ENCODE results near the gene PCDHA1. TPM values are rescaled to one million over a fixed set of nuclear protein-coding genes. Genes with fewer than 3 reads are reported as not detected.

Gene PCDHA1
- total RNA-seq, 6 experiments from 2014 or later: 0.09 to 0.22 (median 0.14) TPM

DNA sequence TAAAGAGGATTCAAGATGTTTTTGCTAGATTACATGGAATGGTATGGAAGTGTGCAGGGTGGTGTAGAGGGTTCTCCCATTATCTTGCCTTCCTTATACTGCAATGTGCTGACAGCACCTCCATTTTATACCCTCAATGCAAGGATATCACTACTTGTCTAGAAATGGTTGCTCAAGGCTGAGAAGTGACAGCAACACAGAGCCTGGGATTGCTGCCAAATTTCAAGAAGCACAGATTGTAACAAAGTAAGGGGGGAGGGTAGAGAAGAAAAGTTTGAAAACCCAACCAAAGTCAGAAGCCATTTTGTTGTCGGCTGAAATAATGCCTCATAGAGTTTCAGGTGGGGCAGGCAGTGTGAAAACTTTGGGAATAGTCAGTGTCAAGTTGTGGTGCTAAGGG, 210.1 kb downstream of the PCDHA1 start:
- no peaks in the 10 kb centered on the region; the same call in 1 of the 2 replicates for H3K27me3 Mint-ChIP-seq (ENCODE audit: insufficient read depth)
- no peak overlapping the region for H3K27ac Mint-ChIP-seq
- H3K9me3 Mint-ChIP-seq: peaks cover 18% of the 10 kb centered on the region
- DNase-seq: no peak
- H3K4me1 Mint-ChIP-seq (ENCODE audit: low read depth): no peaks in the 10 kb centered on the region
- TF ChIP-seq CTCF (IDR thresholded peaks at IDR 0.05): no peak
- H3K4me3 Mint-ChIP-seq: no peak overlapping the region
- no peaks in the 10 kb centered on the region for H3K36me3 Mint-ChIP-seq (ENCODE audit: low read depth)

- peaks cover 21% of the 10 kb centered on the region for H3K9me3 Mint-ChIP-seq
- TF ChIP-seq CTCF (IDR thresholded peaks at IDR 0.05): no peak
- no peak overlapping the region for H3K27ac Mint-ChIP-seq
- no peak overlapping the region for H3K4me3 Mint-ChIP-seq
- H3K36me3 Mint-ChIP-seq (ENCODE audit: low read depth): no peaks in the 10 kb centered on the region
- H3K27me3 Mint-ChIP-seq (ENCODE audit: insufficient read depth): no peaks in the 10 kb centered on the region; the same call in 1 of the 2 replicates
- H3K4me1 Mint-ChIP-seq (ENCODE audit: low read depth): no peaks in the 10 kb centered on the region
- DNase-seq: no peak
Measured at GRCh38 chr5:140998921-140999410, 213.0 kb downstream of the PCDHA1 start.

- no peak for TF ChIP-seq CTCF (IDR thresholded peaks at IDR 0.05)
Measured at GRCh38 chr5:141001446-141001843, 215.5 kb downstream of the PCDHA1 start.

DNA sequence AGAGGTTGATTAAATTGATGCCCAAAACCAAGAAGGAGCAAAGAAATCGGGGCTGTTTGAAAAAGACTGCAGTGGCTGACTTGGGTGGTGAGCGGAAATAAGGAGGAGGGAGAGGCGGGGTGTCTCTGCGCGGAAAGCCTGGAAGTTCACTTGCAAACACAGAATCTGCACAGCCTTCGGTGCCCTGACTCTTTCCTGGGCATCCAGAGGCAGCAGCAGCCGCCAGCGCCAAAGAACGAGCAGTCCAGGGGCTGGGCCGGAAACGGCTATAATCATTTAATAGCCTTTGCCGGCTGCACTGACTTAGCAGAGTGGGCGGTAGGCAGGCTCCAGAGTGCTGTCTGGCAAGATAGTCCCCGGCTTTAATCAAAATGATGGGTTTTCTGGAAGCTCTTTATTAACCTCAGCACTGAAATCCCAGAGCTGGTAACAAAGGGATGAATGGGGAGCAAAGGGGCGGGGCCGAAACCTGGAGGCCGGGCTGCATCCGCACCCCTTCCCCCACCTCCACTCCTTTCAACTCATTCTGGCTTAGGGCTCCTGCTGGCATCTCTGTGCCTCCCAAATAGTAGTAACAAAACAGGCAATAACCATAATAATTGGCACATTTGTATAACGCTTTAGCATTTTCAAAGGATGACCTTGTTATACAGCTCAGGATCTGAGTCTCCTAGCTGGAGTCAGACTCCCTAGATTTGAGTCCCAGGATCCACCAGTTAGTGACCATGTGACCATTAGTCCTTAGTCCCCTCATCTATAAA, 216.1 kb downstream of the PCDHA1 start:
- H3K36me3 Mint-ChIP-seq (ENCODE audit: low read depth): no peaks in the 10 kb centered on the region
- H3K27ac Mint-ChIP-seq: no peak overlapping the region
- H3K4me1 Mint-ChIP-seq (ENCODE audit: low read depth): no peaks in the 10 kb centered on the region
- no peak for TF ChIP-seq CTCF (IDR thresholded peaks at IDR 0.05)
- H3K4me3 Mint-ChIP-seq: no peak overlapping the region
- H3K27me3 Mint-ChIP-seq (ENCODE audit: insufficient read depth): no peaks in the 10 kb centered on the region; the same call in 1 of the 2 replicates
- peaks cover 29% of the 10 kb centered on the region for H3K9me3 Mint-ChIP-seq
- no peak for DNase-seq

More at GRCh38 chr5:141001446-141001843, 215.5 kb downstream of the PCDHA1 start:
- no peak overlapping the region for H3K4me3 Mint-ChIP-seq
- H3K27ac Mint-ChIP-seq: no peak overlapping the region
- H3K27me3 Mint-ChIP-seq (ENCODE audit: insufficient read depth): no peaks in the 10 kb centered on the region; the same call in 1 of the 2 replicates
- H3K4me1 Mint-ChIP-seq (ENCODE audit: low read depth): no peaks in the 10 kb centered on the region
- no peaks in the 10 kb centered on the region for H3K36me3 Mint-ChIP-seq (ENCODE audit: low read depth)
- H3K9me3 Mint-ChIP-seq: peaks cover 26% of the 10 kb centered on the region
- DNase-seq: no peak

DNA sequence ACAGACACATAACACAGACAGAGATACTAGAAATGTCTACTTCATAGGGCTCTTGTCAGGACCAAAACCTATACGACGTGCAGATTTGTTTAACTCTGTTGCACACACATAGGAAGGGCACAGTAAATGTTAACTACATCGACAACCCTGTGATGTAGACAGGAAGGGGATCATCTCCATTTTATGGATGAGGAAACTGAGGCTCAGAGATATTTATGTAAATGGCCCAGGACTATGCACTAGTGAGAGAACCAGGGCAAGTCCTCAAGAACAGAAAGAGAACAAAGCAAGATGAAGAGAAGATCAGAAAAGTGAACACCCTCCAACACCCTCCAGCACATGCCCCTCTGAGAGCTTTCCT, 216.6 kb downstream of the PCDHA1 start:
- H3K9me3 Mint-ChIP-seq: peaks cover 29% of the 10 kb centered on the region
- no peak for DNase-seq
- H3K4me3 Mint-ChIP-seq: no peak overlapping the region
- H3K4me1 Mint-ChIP-seq (ENCODE audit: low read depth): no peaks in the 10 kb centered on the region
- no peak overlapping the region for H3K27ac Mint-ChIP-seq
- TF ChIP-seq CTCF (IDR thresholded peaks at IDR 0.05): no peak
- H3K27me3 Mint-ChIP-seq (ENCODE audit: insufficient read depth): no peaks in the 10 kb centered on the region; the same call in 1 of the 2 replicates
- H3K36me3 Mint-ChIP-seq (ENCODE audit: low read depth): no peaks in the 10 kb centered on the region

Data from HFFc6 (cell line).